PC-3 (cell line): ENCODE results near the gene CRACR2B. TPM values are rescaled to one million over a fixed set of nuclear protein-coding genes. Genes with fewer than 3 reads are reported as not detected.
A peak's percentile ranks its signal among the peaks of the same experiment; 100 is the strongest.

Source experiments
- ATAC-seq: fragments of 200-7000 bp; cut with Tn5 transposase; 2 replicates; pipeline ENCODE4 v1.9.1; 2020; ENCODE audit warnings: mild to moderate bottlenecking, moderate library complexity
- BruUV-seq: library from RNA; stranded (reverse); fragments of 400-500 nt; replicated peaks from 2 replicates; lab custom pipeline; 2021; lab: Mats Ljungman, UMichigan
- CTCF ChIA-PET: fragments of 300-600 bp; sonication (Branson Sonifier 250); formaldehyde crosslinking; loops from one replicate; lab custom pipeline; 2022; ENCODE audit warnings: antibody characterized with exemption; lab: Charles Lee
- POLR2A ChIA-PET: fragments of 300-600 bp; sonication (Branson Sonifier 250); formaldehyde crosslinking; loops from one replicate; lab custom pipeline; 2022; ENCODE audit warnings: antibody characterized with exemption; ENCODE audit not compliant: unreplicated experiment; lab: Charles Lee
- DNase-seq: peaks from one replicate; pipeline ENCODE4 v3.0.0-alpha.2; 2015
- H2AFZ ChIP-seq: fragments of 300-600 bp; sonication (generic); 2 replicates; pipeline ENCODE4 v1.6.0; 2016; ENCODE audit warnings: antibody characterized with exemption, low read length
- H3F3A ChIP-seq: fragments of 300-600 bp; sonication (generic); one replicate; pipeline ENCODE4 v1.6.0; 2017; ENCODE audit warnings: antibody characterized with exemption, low read length, control low read depth, mild to moderate bottlenecking; ENCODE audit not compliant: unreplicated experiment
- H3K27ac ChIP-seq: fragments of 300-600 bp; sonication (generic); 2 replicates; pipeline ENCODE4 v1.5.1; 2016; ENCODE audit warnings: mild to moderate bottlenecking, low read length
- H3K27me3 ChIP-seq: fragments of 300-600 bp; sonication (generic); 2 replicates; pipeline ENCODE4 v1.6.1; 2016; ENCODE audit warnings: low read length, mixed read lengths
- H3K36me3 ChIP-seq: fragments of 300-600 bp; sonication (generic); 2 replicates; pipeline ENCODE4 v1.6.1; 2016; ENCODE audit warnings: low read depth, mixed run types, low read length, mixed read lengths
- H3K4me1 ChIP-seq: fragments of 300-600 bp; sonication (generic); 2 replicates; pipeline ENCODE4 v1.5.1; 2016; ENCODE audit warnings: low read length; ENCODE audit not compliant: insufficient read depth
- H3K4me2 ChIP-seq: fragments of 300-600 bp; sonication (generic); 2 replicates; pipeline ENCODE4 v1.6.0; 2016; ENCODE audit warnings: low read length
- H3K4me3 ChIP-seq: fragments of 300-600 bp; sonication (generic); 2 replicates; pipeline ENCODE4 v1.5.1; 2016; ENCODE audit warnings: mild to moderate bottlenecking, low read length, mixed read lengths
- H3K79me2 ChIP-seq: fragments of 300-600 bp; sonication (generic); 2 replicates; pipeline ENCODE4 v1.6.1; 2017; ENCODE audit warnings: low read length, mixed read lengths
- H3K9ac ChIP-seq: fragments of 300-600 bp; sonication (generic); 2 replicates; pipeline ENCODE4 v1.6.0; 2016; ENCODE audit warnings: mild to moderate bottlenecking, low read length
- H3K9me2 ChIP-seq: fragments of 300-600 bp; sonication (generic); replicated peaks from 2 replicates; pipeline ENCODE4 v1.6.1; 2016; ENCODE audit warnings: mixed run types, low read length, mixed read lengths
- H3K9me3 ChIP-seq: fragments of 300-600 bp; sonication (generic); 2 replicates; pipeline ENCODE4 v1.6.1; 2016; ENCODE audit warnings: low read length, mixed read lengths
- H4K20me1 ChIP-seq: fragments of 300-600 bp; sonication (generic); 2 replicates; pipeline ENCODE4 v1.6.1; 2016; ENCODE audit warnings: low read length, mixed read lengths
- EZH2 ChIP-seq: fragments of 300-600 bp; sonication (generic); IDR thresholded peaks from one replicate; pipeline ENCODE4 v1.6.1; 2017; ENCODE audit warnings: antibody characterized with exemption, mild to moderate bottlenecking, low read length; ENCODE audit not compliant: unreplicated experiment
- EZH2phosphoT487 ChIP-seq: fragments of 300-600 bp; sonication (generic); IDR thresholded peaks from 2 replicates; pipeline ENCODE4 v1.6.1; 2018; ENCODE audit warnings: mild to moderate bottlenecking, antibody characterized with exemption, low read length, borderline replicate concordance
- intact Hi-C: fragments of 100-400 bp; cut with micrococcal nuclease; formaldehyde crosslinking; loops from 2 replicates; pipeline ENCODE4 v1.9.0; 2023
- total RNA-seq: library from RNA; depleted of rRNA; stranded (reverse); fragments of >200 nt; gene quantifications from 2 replicates; pipeline ENCODE4 v1.2.3, GENCODE V29; 2014
- TF ChIP-seq, protein P1 (sequence below): fragments of 300-600 bp; sonication (generic); conservative IDR thresholded peaks from 2 replicates; pipeline ENCODE4 v1.5.1; 2017; ENCODE audit warnings: antibody characterized with exemption, low read depth, mild to moderate bottlenecking, low read length

Gene CRACR2B
- total RNA-seq, 1 experiment from 2014 or later = 10.6 TPM

DNA sequence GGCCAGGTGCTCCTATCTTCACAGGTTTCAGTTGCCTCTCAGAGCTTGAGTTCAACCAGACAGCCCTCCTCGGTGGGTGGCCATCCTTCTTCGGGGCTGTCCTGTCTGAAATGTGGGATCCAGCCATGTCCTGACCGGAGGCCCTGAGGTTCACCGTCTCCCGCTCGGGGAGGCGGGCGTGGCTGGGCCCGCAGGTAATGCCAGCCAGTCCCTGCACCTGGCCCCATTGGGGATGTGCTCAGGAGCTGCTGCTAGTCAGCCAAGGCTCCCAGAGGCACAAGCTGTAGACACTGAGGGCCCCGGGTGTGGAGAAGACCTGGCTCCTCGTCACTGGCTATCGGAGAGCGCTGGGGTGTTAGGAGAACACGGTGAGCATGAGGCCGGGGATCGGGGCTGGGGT, 47.5 kb downstream of the CRACR2B start:
- POLR2A ChIA-PET = no interaction called here
- TF ChIP-seq EZH2phosphoT487 = no peak
- TF ChIP-seq, protein P1, sequence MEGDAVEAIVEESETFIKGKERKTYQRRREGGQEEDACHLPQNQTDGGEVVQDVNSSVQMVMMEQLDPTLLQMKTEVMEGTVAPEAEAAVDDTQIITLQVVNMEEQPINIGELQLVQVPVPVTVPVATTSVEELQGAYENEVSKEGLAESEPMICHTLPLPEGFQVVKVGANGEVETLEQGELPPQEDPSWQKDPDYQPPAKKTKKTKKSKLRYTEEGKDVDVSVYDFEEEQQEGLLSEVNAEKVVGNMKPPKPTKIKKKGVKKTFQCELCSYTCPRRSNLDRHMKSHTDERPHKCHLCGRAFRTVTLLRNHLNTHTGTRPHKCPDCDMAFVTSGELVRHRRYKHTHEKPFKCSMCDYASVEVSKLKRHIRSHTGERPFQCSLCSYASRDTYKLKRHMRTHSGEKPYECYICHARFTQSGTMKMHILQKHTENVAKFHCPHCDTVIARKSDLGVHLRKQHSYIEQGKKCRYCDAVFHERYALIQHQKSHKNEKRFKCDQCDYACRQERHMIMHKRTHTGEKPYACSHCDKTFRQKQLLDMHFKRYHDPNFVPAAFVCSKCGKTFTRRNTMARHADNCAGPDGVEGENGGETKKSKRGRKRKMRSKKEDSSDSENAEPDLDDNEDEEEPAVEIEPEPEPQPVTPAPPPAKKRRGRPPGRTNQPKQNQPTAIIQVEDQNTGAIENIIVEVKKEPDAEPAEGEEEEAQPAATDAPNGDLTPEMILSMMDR = no peak
- no peak for TF ChIP-seq EZH2
- no peak for ATAC-seq

DNA sequence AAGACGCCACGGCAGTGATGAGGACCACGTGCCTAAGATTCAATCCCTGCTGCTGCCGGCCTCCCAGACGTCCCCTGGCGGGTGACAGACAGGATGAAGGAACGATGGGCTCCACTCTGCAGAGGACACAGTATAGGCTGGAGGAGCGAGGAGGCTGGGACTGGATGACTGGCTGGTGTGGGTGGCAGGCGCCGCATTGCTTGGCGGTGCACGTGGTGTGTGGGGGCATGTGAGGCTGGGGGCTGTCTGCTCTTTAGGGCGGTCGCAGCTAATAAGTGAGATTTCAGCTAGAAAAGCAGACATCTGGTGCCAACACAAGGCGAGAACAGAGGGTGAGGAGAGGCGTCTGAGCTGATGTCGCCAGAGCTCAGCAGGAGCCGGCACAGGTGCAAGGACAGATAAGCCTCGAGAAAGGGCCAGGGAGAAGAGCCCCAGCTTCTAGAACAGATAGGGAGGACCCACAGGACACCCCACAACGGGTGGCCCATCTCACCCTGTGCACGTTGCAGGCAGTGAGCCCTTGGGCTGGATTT, 48.1 kb downstream of the CRACR2B start:
- ChIA-PET POLR2A (no interaction called here), CTCF (no interaction called here)
- Histone ChIP-seq H2AFZ (no peak overlapping the region), H3K36me3 (no peaks in the 10 kb centered on the region; the same call in 1 of the 2 replicates), H3K27ac (no peak overlapping the region), H3K4me3 (no peak overlapping the region), H3F3A (no peaks in the 10 kb centered on the region), H3K27me3 (no peaks in the 10 kb centered on the region), H3K9ac (no peak overlapping the region), H3K9me2 (no peaks in the 10 kb centered on the region), H3K9me3 (no peaks in the 10 kb centered on the region), H3K79me2 (no peaks in the 10 kb centered on the region), H3K4me1 (no peaks in the 10 kb centered on the region), H4K20me1 (no peaks in the 10 kb centered on the region), H3K4me2 (no peak overlapping the region)
- TF ChIP-seq, protein P1 = no peak
- TF ChIP-seq EZH2phosphoT487 (no peak), EZH2 (no peak)
- BruUV-seq = no TSS peak
- ATAC-seq (no peak), DNase-seq (no peak)
- intact Hi-C loops = no loop called here

More for the DNA sequence above, 47.5 kb downstream of the CRACR2B start:
- Histone ChIP-seq H3K4me2 (no peak overlapping the region), H3K9me2 (no peaks in the 10 kb centered on the region), H4K20me1 (no peaks in the 10 kb centered on the region), H2AFZ (no peak overlapping the region), H3K4me3 (no peak overlapping the region), H3F3A (no peaks in the 10 kb centered on the region), H3K36me3 (no peaks in the 10 kb centered on the region), H3K27me3 (no peaks in the 10 kb centered on the region), H3K9me3 (no peaks in the 10 kb centered on the region), H3K79me2 (no peaks in the 10 kb centered on the region), H3K27ac (no peak overlapping the region), H3K4me1 (no peaks in the 10 kb centered on the region), H3K9ac (no peak overlapping the region)
- BruUV-seq = no TSS peak
- CTCF ChIA-PET = no interaction called here
- no peak for DNase-seq
- intact Hi-C loops = no loop called here

DNA sequence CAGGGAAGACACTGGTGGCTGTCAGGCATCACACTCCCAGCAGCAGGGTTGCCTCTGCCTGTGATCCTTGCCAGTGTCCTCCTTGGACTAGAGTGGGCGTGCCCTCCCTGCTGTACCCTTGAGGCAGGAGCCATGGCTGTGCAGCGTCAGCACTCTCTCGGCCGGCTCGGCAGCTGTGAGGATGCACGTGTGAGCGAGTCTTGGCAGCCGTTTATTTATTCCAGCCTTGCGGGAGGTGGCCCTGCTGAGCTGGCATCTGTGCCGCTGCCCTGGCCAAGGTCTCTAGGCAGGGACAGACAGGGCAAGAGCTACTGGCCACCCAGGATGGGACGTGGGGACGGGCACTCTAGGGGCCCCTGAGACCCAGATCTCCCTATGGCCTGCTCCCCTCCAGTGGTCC, 48.8 kb downstream of the CRACR2B start:
- H3K36me3 ChIP-seq = no peaks in the 10 kb centered on the region; the same call in 1 of the 2 replicates
- H3K9me3 ChIP-seq = no peaks in the 10 kb centered on the region
- BruUV-seq = no TSS peak
- no peaks in the 10 kb centered on the region for H4K20me1 ChIP-seq
- no peak overlapping the region for H3K4me2 ChIP-seq
- no peak for TF ChIP-seq EZH2phosphoT487
- TF ChIP-seq EZH2 = no peak
- TF ChIP-seq, protein P1 = no peak
- H3K9ac ChIP-seq = no peak overlapping the region
- no peaks in the 10 kb centered on the region for H3K27me3 ChIP-seq
- H3K4me3 ChIP-seq = no peak overlapping the region
- no peak overlapping the region for H2AFZ ChIP-seq
- H3K79me2 ChIP-seq = no peaks in the 10 kb centered on the region
- no peaks in the 10 kb centered on the region for H3F3A ChIP-seq
- H3K4me1 ChIP-seq = no peaks in the 10 kb centered on the region
- CTCF ChIA-PET = no interaction called here
- DNase-seq = no peak
- no peak overlapping the region for H3K27ac ChIP-seq
- POLR2A ChIA-PET = no interaction called here
- intact Hi-C loops = no loop called here
- peak; percentile 5; the same call in 1 of the 2 replicates for ATAC-seq
- no peaks in the 10 kb centered on the region for H3K9me2 ChIP-seq
